Liver (tissue), 9 donors: ENCODE measurements around the gene GALK1. TPM values are rescaled to one million over a fixed set of nuclear protein-coding genes. Genes with fewer than 3 reads are reported as not detected.

Experiments
- DNase-seq: peaks from one replicate; pipeline ENCODE4 v3.0.0-alpha.2; 2017; ENCODE audit warnings: low spot score
- H3K27ac ChIP-seq, 2 donors: one replicate each; pipeline ENCODE4 v1.7.0; 2013; ENCODE audit warnings: inconsistent platforms in 2 of 2, low read length in 2 of 2, control low read depth in 1 of 2, low read depth in 1 of 2, mild to moderate bottlenecking in 1 of 2
- H3K27me3 ChIP-seq, 4 donors: one replicate each; pipeline versions ENCODE4 v1.6.1 to v1.7.0; 2013; ENCODE audit warnings: low read length in 3 of 4, inconsistent platforms in 1 of 4, mild to moderate bottlenecking in 1 of 4, moderate library complexity in 1 of 4; ENCODE audit not compliant: control insufficient read depth in 4 of 4, insufficient read depth in 4 of 4
- H3K36me3 ChIP-seq, 4 donors: one replicate each; pipeline versions ENCODE4 v1.6.1 to v1.7.0; 2013; ENCODE audit warnings: low read length in 3 of 4, mild to moderate bottlenecking in 3 of 4, low read depth in 1 of 4, moderate library complexity in 1 of 4; ENCODE audit not compliant: control insufficient read depth in 4 of 4, insufficient read depth in 3 of 4
- H3K4me1 ChIP-seq, 4 donors: one replicate each; pipeline versions ENCODE4 v1.6.1 to v1.7.0; 2013; ENCODE audit warnings: low read length in 3 of 4, mild to moderate bottlenecking in 3 of 4, moderate library complexity in 1 of 4; ENCODE audit not compliant: control insufficient read depth in 4 of 4, insufficient read depth in 4 of 4
- H3K4me3 ChIP-seq, 3 donors: one replicate each; pipeline versions ENCODE4 v1.6.1 to v1.7.0; 2013; ENCODE audit warnings: low read length in 3 of 3, control low read depth in 1 of 3, low read depth in 1 of 3, mild to moderate bottlenecking in 1 of 3
- H3K9ac ChIP-seq, 2 donors: one replicate each; pipeline ENCODE4 v1.7.0; 2013; ENCODE audit warnings: low read length in 2 of 2, mild to moderate bottlenecking in 2 of 2, moderate library complexity in 2 of 2, control low read depth in 1 of 2, low read depth in 1 of 2
- H3K9me3 ChIP-seq, 4 donors: one replicate each; pipeline versions ENCODE4 v1.6.1 to v1.7.0; 2013; ENCODE audit warnings: low read length in 3 of 4; ENCODE audit not compliant: control insufficient read depth in 4 of 4
- EGR1 ChIP-seq, 2 donors: IDR thresholded peaks; 2 replicates each; pipeline ENCODE4 v1.6.1; 2016 to 2018; ENCODE audit warnings: antibody characterized with exemption in 2 of 2, low read depth in 2 of 2
- FOXA1 ChIP-seq: IDR thresholded peaks from 2 replicates; pipeline ENCODE4 v1.6.1; 2016; ENCODE audit warnings: antibody characterized with exemption
- FOXA2 ChIP-seq: IDR thresholded peaks from 2 replicates; pipeline ENCODE4 v1.6.1; 2016; ENCODE audit warnings: antibody characterized with exemption
- HNF4A ChIP-seq, 2 donors: conservative IDR thresholded peaks; 2 replicates each; pipeline ENCODE4 v1.6.1; 2016; ENCODE audit warnings: antibody characterized with exemption in 2 of 2, mild to moderate bottlenecking in 2 of 2
- HNF4G ChIP-seq: IDR thresholded peaks from 2 replicates; pipeline ENCODE4 v1.6.1; 2016; ENCODE audit warnings: antibody characterized with exemption
- JUND ChIP-seq, 2 donors: IDR thresholded peaks; 2 replicates each; pipeline ENCODE4 v1.6.1; 2016; ENCODE audit warnings: antibody characterized with exemption in 2 of 2
- NR2F2 ChIP-seq: IDR thresholded peaks from 2 replicates; pipeline ENCODE4 v1.6.1; 2016; ENCODE audit warnings: antibody characterized with exemption
- RAD21 ChIP-seq, 2 donors: IDR thresholded peaks; 2 replicates each; pipeline ENCODE4 v1.6.1; 2016; ENCODE audit warnings: antibody characterized with exemption in 2 of 2, mild to moderate bottlenecking in 2 of 2
- RXRA ChIP-seq, 2 donors: IDR thresholded peaks; 2 replicates each; pipeline ENCODE4 v1.6.1; 2017 to 2018; ENCODE audit warnings: antibody characterized with exemption in 2 of 2, mild to moderate bottlenecking in 1 of 2
- SP1 ChIP-seq: IDR thresholded peaks from 2 replicates; pipeline ENCODE4 v1.6.1; 2018; ENCODE audit warnings: antibody characterized with exemption, mild to moderate bottlenecking
- YY1 ChIP-seq: IDR thresholded peaks from 2 replicates; pipeline ENCODE4 v1.6.1; 2016; ENCODE audit warnings: antibody characterized with exemption, mild to moderate bottlenecking
- WGBS: extraction: QIAGEN DNeasy Blood & Tissue Kit; methylation state at CpG from one replicate; pipeline ENCODE4 v1.1.7; 2013; 5-methylcytosine and 5-hydroxymethylcytosine counted together
- polyA plus RNA-seq, 2 donors: library from polyadenylated mRNA; stranded (reverse) in 1 of 2; unstranded in 1 of 2; fragments of 200-250 nt in 1 of 2; fragments of >200 nt in 1 of 2; fragmentation: Nextera tagmentation in 1 of 2; extraction: Ambion mirVana in 1 of 2; gene quantifications; one replicate each; pipeline versions ENCODE4 v1.2.1 to v1.2.3, GENCODE V29; 2013 to 2015
- total RNA-seq, 2 donors: library from RNA; depleted of rRNA; stranded (reverse); fragments of >200 nt; gene quantifications; one replicate each; pipeline ENCODE4 v1.2.3, GENCODE V29; 2014
- TF ChIP-seq, protein P1 (sequence below): IDR thresholded peaks from 2 replicates; pipeline ENCODE4 v1.6.1; 2016; ENCODE audit warnings: antibody characterized with exemption
- TF ChIP-seq, protein P2 (sequence below): fragments of 150-350 bp; IDR thresholded peaks from 2 replicates; pipeline ENCODE4 v1.5.1; 2017; ENCODE audit warnings: improper control_type of control experiment, low read depth, low read length; ENCODE audit not compliant: missing input control
- TF ChIP-seq, protein P3 (sequence below): IDR thresholded peaks from 2 replicates; pipeline ENCODE4 v1.6.1; 2016; ENCODE audit warnings: antibody characterized with exemption
- donor health status: healthy.
- donor health status: healthy.
- donor health status: healthy.
- donor health status: healthy.
- donor health status: healthy.

GALK1 gene
- total and polyA plus RNA-seq, 4 donors = 59.0 to 230 (median 95.9) TPM

DNA sequence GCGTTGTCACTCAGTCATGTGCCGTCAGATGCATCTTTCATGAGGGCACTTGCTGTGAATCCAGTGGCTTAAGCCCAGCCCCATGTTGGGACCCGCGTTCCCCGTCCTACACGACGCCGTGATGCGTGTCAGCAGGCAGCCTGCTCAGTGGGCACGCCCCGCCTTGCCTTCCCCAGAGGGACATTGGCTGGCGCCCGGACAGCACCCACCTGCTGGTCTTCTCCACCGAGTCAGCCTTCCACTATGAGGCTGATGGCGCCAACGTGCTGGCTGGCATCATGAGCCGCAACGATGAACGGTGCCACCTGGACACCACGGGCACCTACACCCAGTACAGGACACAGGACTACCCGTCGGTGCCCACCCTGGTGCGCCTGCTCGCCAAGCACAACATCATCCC, 34.9 kb downstream of the GALK1 start:
- TF ChIP-seq SP1 (no peak), RXRA (IDR thresholded peaks at IDR 0.05) (no peak), JUND (IDR thresholded peaks at IDR 0.05) (no peak), RAD21 (IDR thresholded peaks at IDR 0.05) (no peak), NR2F2 (no peak), HNF4A (conservative IDR thresholded peaks at IDR 0.05) (no peak), YY1 (no peak)
- TF ChIP-seq, protein P1, sequence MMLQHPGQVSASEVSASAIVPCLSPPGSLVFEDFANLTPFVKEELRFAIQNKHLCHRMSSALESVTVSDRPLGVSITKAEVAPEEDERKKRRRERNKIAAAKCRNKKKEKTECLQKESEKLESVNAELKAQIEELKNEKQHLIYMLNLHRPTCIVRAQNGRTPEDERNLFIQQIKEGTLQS = no peak
- TF ChIP-seq, protein P2, sequence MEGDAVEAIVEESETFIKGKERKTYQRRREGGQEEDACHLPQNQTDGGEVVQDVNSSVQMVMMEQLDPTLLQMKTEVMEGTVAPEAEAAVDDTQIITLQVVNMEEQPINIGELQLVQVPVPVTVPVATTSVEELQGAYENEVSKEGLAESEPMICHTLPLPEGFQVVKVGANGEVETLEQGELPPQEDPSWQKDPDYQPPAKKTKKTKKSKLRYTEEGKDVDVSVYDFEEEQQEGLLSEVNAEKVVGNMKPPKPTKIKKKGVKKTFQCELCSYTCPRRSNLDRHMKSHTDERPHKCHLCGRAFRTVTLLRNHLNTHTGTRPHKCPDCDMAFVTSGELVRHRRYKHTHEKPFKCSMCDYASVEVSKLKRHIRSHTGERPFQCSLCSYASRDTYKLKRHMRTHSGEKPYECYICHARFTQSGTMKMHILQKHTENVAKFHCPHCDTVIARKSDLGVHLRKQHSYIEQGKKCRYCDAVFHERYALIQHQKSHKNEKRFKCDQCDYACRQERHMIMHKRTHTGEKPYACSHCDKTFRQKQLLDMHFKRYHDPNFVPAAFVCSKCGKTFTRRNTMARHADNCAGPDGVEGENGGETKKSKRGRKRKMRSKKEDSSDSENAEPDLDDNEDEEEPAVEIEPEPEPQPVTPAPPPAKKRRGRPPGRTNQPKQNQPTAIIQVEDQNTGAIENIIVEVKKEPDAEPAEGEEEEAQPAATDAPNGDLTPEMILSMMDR = no peak
- TF ChIP-seq, protein P3, sequence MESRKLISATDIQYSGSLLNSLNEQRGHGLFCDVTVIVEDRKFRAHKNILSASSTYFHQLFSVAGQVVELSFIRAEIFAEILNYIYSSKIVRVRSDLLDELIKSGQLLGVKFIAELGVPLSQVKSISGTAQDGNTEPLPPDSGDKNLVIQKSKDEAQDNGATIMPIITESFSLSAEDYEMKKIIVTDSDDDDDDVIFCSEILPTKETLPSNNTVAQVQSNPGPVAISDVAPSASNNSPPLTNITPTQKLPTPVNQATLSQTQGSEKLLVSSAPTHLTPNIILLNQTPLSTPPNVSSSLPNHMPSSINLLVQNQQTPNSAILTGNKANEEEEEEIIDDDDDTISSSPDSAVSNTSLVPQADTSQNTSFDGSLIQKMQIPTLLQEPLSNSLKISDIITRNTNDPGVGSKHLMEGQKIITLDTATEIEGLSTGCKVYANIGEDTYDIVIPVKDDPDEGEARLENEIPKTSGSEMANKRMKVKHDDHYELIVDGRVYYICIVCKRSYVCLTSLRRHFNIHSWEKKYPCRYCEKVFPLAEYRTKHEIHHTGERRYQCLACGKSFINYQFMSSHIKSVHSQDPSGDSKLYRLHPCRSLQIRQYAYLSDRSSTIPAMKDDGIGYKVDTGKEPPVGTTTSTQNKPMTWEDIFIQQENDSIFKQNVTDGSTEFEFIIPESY = no peak
- 92% methylated on average over 24 of the region's 24 CpGs for WGBS
- no peak for DNase-seq

DNA sequence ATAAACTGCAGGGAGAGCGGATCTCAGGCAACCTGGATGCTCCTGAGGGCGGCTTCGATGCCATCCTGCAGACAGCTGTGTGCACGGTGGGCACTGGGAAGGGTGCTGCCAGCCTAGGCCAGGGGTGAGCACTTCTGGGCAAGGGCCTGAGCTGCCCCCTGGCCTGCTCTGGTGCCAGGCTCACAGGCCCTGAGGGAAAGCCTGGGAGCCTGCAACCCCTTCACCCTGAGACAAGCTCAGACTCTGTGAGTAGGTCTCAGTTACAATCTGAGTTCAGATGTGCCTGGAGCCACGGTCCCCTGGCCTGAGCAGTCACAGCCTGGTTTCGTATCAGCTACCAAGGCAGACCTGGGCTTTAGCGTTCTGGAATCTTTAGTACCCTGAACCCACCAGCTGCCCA, 35.6 kb downstream of the GALK1 start:
- peaks cover 0 to under 1% (median under 1%) of the 10 kb centered on the region in 4 donors for H3K4me1 ChIP-seq
- 90% methylated on average over 7 of the region's 7 CpGs for WGBS
- no peak overlapping the region for H3K9ac ChIP-seq
- H3K4me3 ChIP-seq = no peak overlapping the region
- H3K36me3 ChIP-seq = no peaks in the 10 kb centered on the region
- no peaks in the 10 kb centered on the region for H3K9me3 ChIP-seq
- H3K27me3 ChIP-seq = no peaks in the 10 kb centered on the region
- no peak for DNase-seq
- no peak overlapping the region for H3K27ac ChIP-seq
- TF ChIP-seq FOXA2 = no peak
- no peak for TF ChIP-seq HNF4G
- no peak for TF ChIP-seq HNF4A (conservative IDR thresholded peaks at IDR 0.05)
- no peak for TF ChIP-seq EGR1 (IDR thresholded peaks at IDR 0.05; ENCODE audit: low read depth in 2 of 2)

More for the DNA sequence above, 34.9 kb downstream of the GALK1 start:
- Histone ChIP-seq H3K36me3 (no peaks in the 10 kb centered on the region), H3K4me3 (no peak overlapping the region), H3K27ac (no peak overlapping the region), H3K9me3 (no peaks in the 10 kb centered on the region), H3K9ac (no peak overlapping the region), H3K4me1 (peaks cover 0 to 7% (median 3%) of the 10 kb centered on the region in 4 donors), H3K27me3 (no peaks in the 10 kb centered on the region)

DNA sequence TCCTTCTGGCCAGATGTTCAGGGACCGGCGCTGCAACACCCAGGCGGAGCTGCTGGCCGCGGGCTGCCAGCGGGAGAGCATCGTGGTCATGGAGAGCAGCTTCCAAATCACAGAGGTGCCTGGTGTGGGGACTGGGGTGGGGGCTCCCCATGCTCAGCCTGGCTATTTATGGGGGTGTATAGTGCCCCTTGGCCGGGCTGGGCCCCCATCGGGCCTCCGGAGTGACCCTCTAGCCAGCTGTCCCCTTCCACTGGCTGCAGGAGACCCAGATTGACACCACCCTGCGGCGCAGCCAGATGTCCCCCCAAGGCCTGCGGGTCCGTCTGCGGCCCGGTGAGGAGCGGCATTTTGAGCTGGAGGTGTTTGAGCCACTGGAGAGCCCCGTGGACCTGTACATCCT, 37.6 kb downstream of the GALK1 start:
- TF ChIP-seq FOXA1 = no peak
- H3K27me3 ChIP-seq = no peaks in the 10 kb centered on the region
- H3K27ac ChIP-seq = no peak overlapping the region
- no peaks in the 10 kb centered on the region for H3K36me3 ChIP-seq
- 94% methylated on average over 18 of the region's 18 CpGs for WGBS
- no peak overlapping the region for H3K9ac ChIP-seq
- H3K4me3 ChIP-seq = no peak overlapping the region
- no peak for DNase-seq
- H3K4me1 ChIP-seq = no peaks in the 10 kb centered on the region
- H3K9me3 ChIP-seq = no peaks in the 10 kb centered on the region
